Peyer's patch (tissue), 4 donors: ENCODE data around the gene LTBP1.

Source experiments
- CTCF ChIP-seq, 6 experiments: fragments of 450-650 bp in 4 of 6; fragments of 200-600 bp in 2 of 6; sonication (generic) in 1 of 6; IDR thresholded peaks; one replicate each; pipeline ENCODE4 v1.5.1; 2017 to 2019; ENCODE audit warnings: antibody characterized with exemption in 6 of 6, mild to moderate bottlenecking in 3 of 6, moderate library complexity in 1 of 6
- POLR2A ChIP-seq, 2 donors: fragments of 450-650 bp; IDR thresholded peaks; one replicate each; pipeline ENCODE4 v1.5.1; 2017; ENCODE audit warnings: antibody characterized with exemption in 2 of 2, mild to moderate bottlenecking in 2 of 2, moderate library complexity in 2 of 2

- TF ChIP-seq CTCF (IDR thresholded peaks at IDR 0.05) (no peak), POLR2A (IDR thresholded peaks at IDR 0.05) (no peak)
These were observed 189.3 kb downstream of the LTBP1 start for GRCh38 chr2:33136056-33136455.
